Lung microvascular endothelial cell (primary cell): ENCODE data around the gene NXN. TPM values are rescaled to one million over a fixed set of nuclear protein-coding genes. Genes with fewer than 3 reads are reported as not detected.
"Not testable (repeated sequence)": the region's sequence is repeated elsewhere in the genome, so short reads cannot be mapped to it uniquely, and the experiment has no call there.

Source experiments
- DNase-seq, 2 donors: peaks; one replicate each; pipeline versions ENCODE4 v3.0.0 to v3.0.0-alpha.2; 2010; ENCODE audit warnings: low read depth in 2 of 2
- total RNA-seq: library from RNA; depleted of rRNA; stranded (reverse); fragments of >200 nt; gene quantifications from 2 replicates; pipeline ENCODE4 v1.2.1, GENCODE V29; 2014

NXN gene
- total RNA-seq, 1 donor from 2014 or later = 132 TPM

GRCh38 chr17:778096-778495, 201.5 kb downstream of the NXN start:
- DNase-seq = no peak

GRCh38 chr17:774313-774584, 205.3 kb downstream of the NXN start:
- DNase-seq = no peak

GRCh38 chr17:773467-774312, 205.9 kb downstream of the NXN start:
- no peak for DNase-seq

- no peak for DNase-seq
Measured at GRCh38 chr17:773016-773415, 206.6 kb downstream of the NXN start.

GRCh38 chr17:767076-767475, 212.5 kb downstream of the NXN start:
- DNase-seq = no peak

GRCh38 chr17:760371-760770, 219.2 kb downstream of the NXN start:
- DNase-seq = no peak

- DNase-seq = no peak
Measured at GRCh38 chr17:759964-760363, 219.6 kb downstream of the NXN start.

- not testable (repeated sequence) for DNase-seq
Measured at GRCh38 chr17:756010-756567, 223.5 kb downstream of the NXN start.

GRCh38 chr17:755319-755961, 224.1 kb downstream of the NXN start:
- not testable (repeated sequence) for DNase-seq

- no peak for DNase-seq
Measured at GRCh38 chr17:753418-753817, 226.2 kb downstream of the NXN start.

GRCh38 chr17:752620-753219, 226.9 kb downstream of the NXN start:
- peak; percentile 48 to 69 for DNase-seq

- DNase-seq = peak; percentile 87 to 95
Measured at GRCh38 chr17:752002-752619, 227.5 kb downstream of the NXN start, which contains the start of gene GEMIN4. GEMIN4 (minus strand) TSS chr17:752264; CDS start chr17:752142, 122 bp downstream.

GRCh38 chr17:751269-752001, 228.1 kb downstream of the NXN start:
- DNase-seq = peak; percentile 14 to 49

- no peak for DNase-seq
Measured at GRCh38 chr17:750431-751037, 229.0 kb downstream of the NXN start.

GRCh38 chr17:749359-749758, 230.2 kb downstream of the NXN start:
- not testable (repeated sequence) for DNase-seq

Other genes starting within 250 kb of the NXN start
- 12.2 and 14.5 TPM in 2 replicates for gene TLCD3A, start 247.2 kb downstream of the NXN start, total RNA-seq
- 7.0 and 8.7 TPM in 2 replicates for gene GEMIN4, start 227.5 kb downstream of the NXN start, total RNA-seq
- gene GLOD4, start 197.5 kb downstream of the NXN start, total RNA-seq = 32.7 and 38.7 TPM in 2 replicates
- 13.3 and 16.1 TPM in 2 replicates for gene MRM3, start 197.4 kb downstream of the NXN start, total RNA-seq
- gene TIMM22, start 17.4 kb upstream of the NXN start, total RNA-seq = 13.3 and 15.1 TPM in 2 replicates
- gene ABR, start 200.2 kb upstream of the NXN start, total RNA-seq = 24.8 and 33.8 TPM in 2 replicates